PC-9 (cell line): ENCODE measurements around the gene CHCHD5. TPM values are rescaled to one million over a fixed set of nuclear protein-coding genes. Genes with fewer than 3 reads are reported as not detected.
"Not testable (repeated sequence)": the region's sequence is repeated elsewhere in the genome, so short reads cannot be mapped to it uniquely, and the experiment has no call there.

Experiments used
- BruUV-seq: library from RNA; stranded (reverse); fragments of 400-500 nt; replicated peaks from 2 replicates; lab custom pipeline; 2021; lab: Mats Ljungman, UMichigan
- CTCF ChIA-PET: fragments of 300-600 bp; sonication (Branson Sonifier 250); formaldehyde crosslinking; loops from one replicate; lab custom pipeline; 2022; ENCODE audit warnings: antibody characterized with exemption; lab: Charles Lee
- POLR2A ChIA-PET: fragments of 300-600 bp; sonication (Branson Sonifier 250); formaldehyde crosslinking; loops from one replicate; lab custom pipeline; 2022; ENCODE audit warnings: antibody characterized with exemption; ENCODE audit not compliant: unreplicated experiment; lab: Charles Lee
- DNase-seq, 2 experiments: peaks; one replicate each; pipeline versions ENCODE4 v3.0.0 to v3.0.0-alpha.2; 2015 to 2022; ENCODE audit warnings: mixed read lengths in 1 of 2
- H2AFZ ChIP-seq: fragments of 200-600 bp; sonication (generic); 2 replicates; pipeline ENCODE4 v1.8.1; 2017; ENCODE audit warnings: antibody characterized with exemption
- H3F3A ChIP-seq: fragments of 200-600 bp; sonication (generic); 2 replicates; pipeline ENCODE4 v1.8.1; 2017; ENCODE audit warnings: antibody characterized with exemption, mild to moderate bottlenecking, low read depth; ENCODE audit not compliant: insufficient read depth
- H3K27ac ChIP-seq: fragments of 200-600 bp; sonication (generic); 2 replicates; pipeline ENCODE4 v1.6.1; 2016; ENCODE audit warnings: mixed run types
- H3K27me3 ChIP-seq: fragments of 200-600 bp; sonication (generic); 2 replicates; pipeline ENCODE4 v1.6.1; 2016; ENCODE audit warnings: low read depth, mixed run types; ENCODE audit not compliant: insufficient read depth
- H3K36me3 ChIP-seq: fragments of 200-600 bp; sonication (generic); 2 replicates; pipeline ENCODE4 v1.6.1; 2016; ENCODE audit warnings: low read depth, mixed run types
- H3K4me1 ChIP-seq: fragments of 200-600 bp; sonication (generic); replicated peaks from 2 replicates; pipeline ENCODE4 v1.6.1; 2016; ENCODE audit warnings: mixed run types; ENCODE audit not compliant: insufficient read depth
- H3K4me2 ChIP-seq: fragments of 200-600 bp; sonication (generic); 2 replicates; pipeline ENCODE4 v1.6.1; 2017; ENCODE audit warnings: mixed run types
- H3K4me3 ChIP-seq: fragments of 200-600 bp; sonication (generic); 2 replicates; pipeline ENCODE4 v1.6.1; 2016; ENCODE audit warnings: mixed run types
- H3K79me2 ChIP-seq: fragments of 200-600 bp; sonication (generic); 2 replicates; pipeline ENCODE4 v1.6.1; 2017; ENCODE audit warnings: low read depth, mixed run types
- H3K9me2 ChIP-seq: fragments of 200-600 bp; sonication (generic); 2 replicates; pipeline ENCODE4 v1.8.1; 2017; ENCODE audit warnings: mild to moderate bottlenecking; ENCODE audit not compliant: insufficient read depth
- H3K9me3 ChIP-seq: fragments of 200-600 bp; sonication (generic); 2 replicates; pipeline ENCODE4 v1.8.1; 2016; ENCODE audit warnings: low read depth; ENCODE audit not compliant: insufficient read depth
- H4K20me1 ChIP-seq: fragments of 200-600 bp; sonication (generic); 2 replicates; pipeline ENCODE4 v1.8.1; 2017; ENCODE audit not compliant: insufficient read depth
- CTCF ChIP-seq: fragments of 200-600 bp; sonication (generic); conservative IDR thresholded peaks from 2 replicates; pipeline ENCODE4 v1.6.1; 2017; ENCODE audit warnings: mixed run types, antibody characterized with exemption, mild to moderate bottlenecking, moderate library complexity
- EZH2 ChIP-seq: fragments of 200-600 bp; sonication (generic); IDR thresholded peaks from 2 replicates; pipeline ENCODE4 v1.8.0; 2017; ENCODE audit warnings: antibody characterized with exemption, low read depth
- intact Hi-C: fragments of 100-400 bp; cut with micrococcal nuclease; formaldehyde crosslinking; loops from one replicate; pipeline ENCODE4 v1.10.0; 2022; ENCODE audit not compliant: unreplicated experiment
- total RNA-seq: library from RNA; stranded (reverse); gene quantifications from 2 replicates; pipeline ENCODE4 v1.2.3, GENCODE V29; 2021

Gene CHCHD5
- total RNA-seq, 1 experiment from 2014 or later, result 38.4 TPM

GRCh38 chr2:112615051-112615450, 30.6 kb downstream of the CHCHD5 start:
- H3K79me2 ChIP-seq, result no peaks in the 10 kb centered on the region
- no peaks in the 10 kb centered on the region for H3K36me3 ChIP-seq
- DNase-seq, result no peak
- ChIA-PET CTCF (no interaction called here), POLR2A (no interaction called here)
- H4K20me1 ChIP-seq, result no peaks in the 10 kb centered on the region
- peaks cover 13% of the 10 kb centered on the region for H3K4me1 ChIP-seq
- H3K27me3 ChIP-seq, result no peaks in the 10 kb centered on the region
- TF ChIP-seq EZH2 (no peak), CTCF (no peak)
- no peak overlapping the region for H3K4me3 ChIP-seq
- peaks cover 12% of the 10 kb centered on the region; the same call in 1 of the 2 replicates for H3F3A ChIP-seq
- H3K4me2 ChIP-seq, result no peak overlapping the region
- H3K9me3 ChIP-seq, result no peaks in the 10 kb centered on the region
- no peak overlapping the region for H2AFZ ChIP-seq
- intact Hi-C loops, result no loop called here
- H3K27ac ChIP-seq, result no peak overlapping the region
- no TSS peak for BruUV-seq
- H3K9me2 ChIP-seq, result no peaks in the 10 kb centered on the region

GRCh38 chr2:112615798-112616197, 31.4 kb downstream of the CHCHD5 start:
- H3K27me3 ChIP-seq, H3K4me2 ChIP-seq, intact Hi-C loops, DNase-seq, H2AFZ ChIP-seq, H3K4me3 ChIP-seq, H3K9me2 ChIP-seq, POLR2A ChIA-PET, BruUV-seq, CTCF ChIA-PET, H3K79me2 ChIP-seq, H3K36me3 ChIP-seq, H3K27ac ChIP-seq, H4K20me1 ChIP-seq, H3K9me3 ChIP-seq: not testable (repeated sequence)
- Histone ChIP-seq H3K4me1 (peaks cover 15% of the 10 kb centered on the region), H3F3A (peaks cover 18% of the 10 kb centered on the region)

- intact Hi-C loops, result no loop called here
- TF ChIP-seq CTCF (no peak), EZH2 (no peak)
- ChIA-PET CTCF (no interaction called here), POLR2A (no interaction called here)
- H3K27me3 ChIP-seq, result no peaks in the 10 kb centered on the region
- no peak overlapping the region for H3K4me3 ChIP-seq
- DNase-seq, result no peak
- no peaks in the 10 kb centered on the region for H3K9me2 ChIP-seq
- H3F3A ChIP-seq, result peaks cover 43% of the 10 kb centered on the region
- H3K27ac ChIP-seq, result no peak overlapping the region
- peaks cover 39% of the 10 kb centered on the region for H3K4me1 ChIP-seq
- no peaks in the 10 kb centered on the region for H3K79me2 ChIP-seq
- no peaks in the 10 kb centered on the region for H3K9me3 ChIP-seq
- H4K20me1 ChIP-seq, result no peaks in the 10 kb centered on the region
- no TSS peak for BruUV-seq
- no peak overlapping the region for H2AFZ ChIP-seq
- H3K36me3 ChIP-seq, result no peaks in the 10 kb centered on the region
- H3K4me2 ChIP-seq, result no peak overlapping the region
Measured at GRCh38 chr2:112618383-112618782, 34.0 kb downstream of the CHCHD5 start.
